SU-DHL-6 (cell line): Measurements from ENCODE around the gene WDR86.

Source experiments
- CTCF ChIP-seq: fragments of 200-600 bp; sonication (generic); IDR thresholded peaks from one replicate; pipeline ENCODE4 v1.5.1; 2017; ENCODE audit warnings: antibody characterized with exemption, mild to moderate bottlenecking, low read length, moderate library complexity; ENCODE audit not compliant: insufficient read depth, poor library complexity, severe bottlenecking
- EZH2phosphoT487 ChIP-seq: fragments of 200-600 bp; sonication (generic), shearing (Covaris generic); conservative IDR thresholded peaks from 2 replicates; pipeline ENCODE4 v1.6.1; 2018; ENCODE audit warnings: mild to moderate bottlenecking, antibody characterized with exemption, low read length, moderate library complexity, mixed read lengths

GRCh38 chr7:151456782-151457181 lies 46.9 kb upstream of the WDR86 start:
- TF ChIP-seq CTCF, result no peak
- TF ChIP-seq EZH2phosphoT487, result no peak
